WERI-Rb-1 (cell line): Measurements from ENCODE around the gene FBXO48.
"Not testable (repeated sequence)": the region's sequence is repeated elsewhere in the genome, so short reads cannot be mapped to it uniquely, and the experiment has no call there.

Source experiments
- DNase-seq: peaks from one replicate; pipeline ENCODE4 v3.0.0-alpha.2; 2020
- H3K27ac ChIP-seq: fragments of 250-450 bp; sonication (Bioruptor Pico); 2 replicates; pipeline ENCODE4 v1.5.1; 2020; ENCODE audit warnings: mild to moderate bottlenecking, moderate library complexity
- H3K27me3 ChIP-seq: fragments of 250-450 bp; sonication (Bioruptor Pico); 2 replicates; pipeline ENCODE4 v1.5.1; 2021; ENCODE audit warnings: mild to moderate bottlenecking, low read depth, moderate library complexity; ENCODE audit not compliant: insufficient read depth, severe bottlenecking
- H3K36me3 ChIP-seq: fragments of 250-450 bp; sonication (Bioruptor Pico); 2 replicates; pipeline ENCODE4 v1.5.1; 2020; ENCODE audit warnings: mild to moderate bottlenecking, moderate library complexity
- H3K4me3 ChIP-seq: 2 replicates; pipeline ENCODE4 v1.5.1; 2011; ENCODE audit warnings: low read depth, mild to moderate bottlenecking, control low read depth, low read length
- H3K9me3 ChIP-seq: fragments of 250-450 bp; sonication (Bioruptor Pico); 2 replicates; pipeline ENCODE4 v1.5.1; 2021; ENCODE audit warnings: mild to moderate bottlenecking, moderate library complexity; ENCODE audit not compliant: severe bottlenecking
- CTCF ChIP-seq: IDR thresholded peaks from 2 replicates; pipeline ENCODE4 v1.5.1; 2011; ENCODE audit warnings: low read depth, mild to moderate bottlenecking, control low read depth, inconsistent platforms, low read length

FBXO48 gene

GRCh38 chr2:68489282-68489681 lies 22.2 kb upstream of the FBXO48 start:
- H3K9me3 ChIP-seq, result no peaks in the 10 kb centered on the region
- no peak overlapping the region for H3K27ac ChIP-seq
- H3K36me3 ChIP-seq, result no peaks in the 10 kb centered on the region
- H3K27me3 ChIP-seq, result no peaks in the 10 kb centered on the region
- no peak for DNase-seq
- no peak for TF ChIP-seq CTCF
- H3K4me3 ChIP-seq, result no peak overlapping the region

- not testable (repeated sequence) for H3K27me3 ChIP-seq, H3K4me3 ChIP-seq, DNase-seq, H3K36me3 ChIP-seq, H3K27ac ChIP-seq, H3K9me3 ChIP-seq
Observed at GRCh38 chr2:68488605-68489004, 21.5 kb upstream of the FBXO48 start.

DNA sequence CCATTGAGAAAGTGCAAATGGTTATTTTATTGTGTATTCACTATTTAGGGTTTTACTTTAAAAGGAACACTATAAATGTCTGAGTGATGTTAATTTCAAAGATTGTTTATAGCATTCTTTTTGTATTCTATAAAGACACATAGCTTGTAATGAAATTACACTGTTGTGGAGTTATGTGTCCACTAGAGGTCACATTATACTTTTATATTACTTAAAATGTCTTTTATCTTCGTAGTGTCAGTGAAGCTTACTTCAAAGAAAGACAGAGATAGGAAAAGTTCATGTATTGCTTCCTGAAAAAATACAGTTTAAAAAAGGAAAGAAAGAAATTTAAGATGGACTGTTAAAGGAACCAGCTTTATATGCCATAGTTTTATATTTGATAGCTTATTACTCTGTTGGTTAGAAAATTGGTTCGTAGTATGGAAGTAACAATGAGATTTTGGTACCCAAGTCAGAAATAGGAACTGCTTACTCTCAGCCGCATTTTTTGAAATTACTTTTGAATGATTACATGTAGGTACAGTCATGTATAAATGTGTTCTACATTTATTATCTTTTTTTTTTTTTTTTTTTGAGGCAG lies 20.8 kb upstream of the FBXO48 start:
- no peak for DNase-seq
- H3K27me3 ChIP-seq, result no peaks in the 10 kb centered on the region
- peak; percentile 26 for TF ChIP-seq CTCF
- H3K27ac ChIP-seq, result no peak overlapping the region
- H3K4me3 ChIP-seq, result no peak overlapping the region
- no peaks in the 10 kb centered on the region for H3K9me3 ChIP-seq
- no peaks in the 10 kb centered on the region for H3K36me3 ChIP-seq

DNA sequence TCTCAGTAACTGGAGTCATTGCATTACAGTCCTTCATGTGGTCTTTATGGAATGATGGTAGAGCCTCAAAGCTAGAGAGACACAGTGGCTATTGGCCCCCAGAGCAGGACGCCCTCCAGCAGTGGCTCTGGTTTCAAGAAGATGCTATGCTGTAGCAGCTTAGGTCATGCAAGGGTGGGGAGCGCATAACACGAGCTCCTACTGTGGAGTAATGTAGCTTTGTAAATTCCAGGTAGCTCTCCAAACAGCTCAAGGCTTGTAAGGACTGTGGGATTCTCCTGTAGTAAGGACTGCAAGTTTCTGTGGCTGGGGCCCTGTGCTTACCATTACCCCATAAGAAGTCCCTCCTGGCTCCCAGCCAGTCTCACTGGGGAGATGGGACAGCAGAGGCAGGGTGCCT lies 15.9 kb upstream of the FBXO48 start:
- no peak overlapping the region for H3K27ac ChIP-seq
- no peak overlapping the region for H3K4me3 ChIP-seq
- no peaks in the 10 kb centered on the region for H3K9me3 ChIP-seq
- H3K27me3 ChIP-seq, result no peaks in the 10 kb centered on the region
- H3K36me3 ChIP-seq, result no peaks in the 10 kb centered on the region
- no peak for DNase-seq
- TF ChIP-seq CTCF, result no peak

- no peak for TF ChIP-seq CTCF
- no peaks in the 10 kb centered on the region for H3K9me3 ChIP-seq
Observed at GRCh38 chr2:68482296-68482820, 15.3 kb upstream of the FBXO48 start.

GRCh38 chr2:68478688-68479087 lies 11.6 kb upstream of the FBXO48 start:
- Histone ChIP-seq H3K4me3 (no peak overlapping the region), H3K36me3 (no peaks in the 10 kb centered on the region), H3K27me3 (no peaks in the 10 kb centered on the region), H3K9me3 (no peaks in the 10 kb centered on the region), H3K27ac (no peak overlapping the region)
- no peak for TF ChIP-seq CTCF
- DNase-seq, result no peak

More at GRCh38 chr2:68482296-68482820, 15.3 kb upstream of the FBXO48 start:
- H3K4me3 ChIP-seq, result no peak overlapping the region
- no peak for DNase-seq
- H3K27me3 ChIP-seq, result no peaks in the 10 kb centered on the region
- no peaks in the 10 kb centered on the region for H3K36me3 ChIP-seq
- no peak overlapping the region for H3K27ac ChIP-seq
